Nephron progenitor cell (in vitro differentiated cells): ENCODE results near the gene RNF168.
"Not testable (repeated sequence)": the region's sequence is repeated elsewhere in the genome, so short reads cannot be mapped to it uniquely, and the experiment has no call there.

Experiments
- DNase-seq: peaks from one replicate; pipeline ENCODE4 v3.0.0; 2021
- H3K27ac Mint-ChIP-seq: 2 replicates; pipeline ENCODE4 v1.8.0; 2021; ENCODE audit warnings: mild to moderate bottlenecking, moderate library complexity, mixed read lengths
- H3K27me3 Mint-ChIP-seq: 2 replicates; pipeline ENCODE4 v1.8.0; 2021; ENCODE audit warnings: mild to moderate bottlenecking, low read depth, mixed read lengths; ENCODE audit not compliant: poor library complexity
- H3K36me3 Mint-ChIP-seq: 2 replicates; pipeline ENCODE4 v1.8.0; 2021; ENCODE audit warnings: low read depth, mixed read lengths
- H3K4me1 Mint-ChIP-seq: 2 replicates; pipeline ENCODE4 v1.8.0; 2021; ENCODE audit warnings: mixed read lengths
- H3K4me3 Mint-ChIP-seq: 2 replicates; pipeline ENCODE4 v1.8.0; 2021; ENCODE audit warnings: mild to moderate bottlenecking, moderate library complexity, mixed read lengths
- H3K9me3 Mint-ChIP-seq: 2 replicates; pipeline ENCODE4 v1.8.0; 2021; ENCODE audit warnings: mild to moderate bottlenecking, moderate library complexity, mixed read lengths
- CTCF ChIP-seq: fragments of 200-600 bp; sonication (generic); IDR thresholded peaks from 2 replicates; pipeline ENCODE4 v1.5.0; 2021; ENCODE audit warnings: antibody characterized with exemption

RNF168 gene

GRCh38 chr3:196517919-196518318 is 14.4 kb upstream of the RNF168 start:
- H3K4me3 Mint-ChIP-seq = no peak overlapping the region
- peaks cover 6% of the 10 kb centered on the region for H3K27me3 Mint-ChIP-seq
- H3K36me3 Mint-ChIP-seq = peaks cover 14% of the 10 kb centered on the region
- DNase-seq = no peak
- no peaks in the 10 kb centered on the region for H3K4me1 Mint-ChIP-seq
- peaks cover 80% of the 10 kb centered on the region for H3K9me3 Mint-ChIP-seq
- no peak overlapping the region for H3K27ac Mint-ChIP-seq
- TF ChIP-seq CTCF = no peak

GRCh38 chr3:196517162-196517800 is 13.7 kb upstream of the RNF168 start:
- DNase-seq = no peak
- H3K4me3 Mint-ChIP-seq = no peak overlapping the region
- no peaks in the 10 kb centered on the region for H3K4me1 Mint-ChIP-seq
- peaks cover 14% of the 10 kb centered on the region for H3K36me3 Mint-ChIP-seq
- no peak overlapping the region for H3K27ac Mint-ChIP-seq
- H3K9me3 Mint-ChIP-seq = peaks cover 75% of the 10 kb centered on the region
- peaks cover 6% of the 10 kb centered on the region for H3K27me3 Mint-ChIP-seq
- TF ChIP-seq CTCF = no peak

GRCh38 chr3:196514913-196515621 is 11.5 kb upstream of the RNF168 start, which contains the start of gene SMCO1:
TSS of gene SMCO1 (minus strand) at chr3:196515346. CDS start at chr3:196515209, 137 bp downstream.
- Mint-ChIP-seq H3K27ac (no peak within 1 kb of the TSS), H3K36me3 (peaks cover under 1% of the 10 kb centered on the region), H3K9me3 (peaks cover 55% of the 10 kb centered on the region), H3K27me3 (peaks cover 9% of the 10 kb centered on the region), H3K4me1 (no peaks in the 10 kb centered on the region), H3K4me3 (no peak within 1 kb of the TSS)
- DNase-seq = no peak
- TF ChIP-seq CTCF = no peak

GRCh38 chr3:196514350-196514716 is 10.8 kb upstream of the RNF168 start:
- Mint-ChIP-seq H3K36me3 (no peaks in the 10 kb centered on the region), H3K4me1 (no peaks in the 10 kb centered on the region), H3K9me3 (peaks cover 47% of the 10 kb centered on the region), H3K4me3 (no peak overlapping the region), H3K27me3 (peaks cover 9% of the 10 kb centered on the region), H3K27ac (no peak overlapping the region)
- no peak for DNase-seq
- TF ChIP-seq CTCF = no peak

GRCh38 chr3:196513697-196514349 is 10.3 kb upstream of the RNF168 start:
- no peak overlapping the region for H3K4me3 Mint-ChIP-seq
- H3K4me1 Mint-ChIP-seq = no peaks in the 10 kb centered on the region

GRCh38 chr3:196511646-196512425 is 8.3 kb upstream of the RNF168 start:
- H3K27me3 Mint-ChIP-seq, H3K27ac Mint-ChIP-seq, H3K36me3 Mint-ChIP-seq, H3K4me3 Mint-ChIP-seq, DNase-seq, H3K4me1 Mint-ChIP-seq: not testable (repeated sequence)
- H3K9me3 Mint-ChIP-seq = peaks cover 24% of the 10 kb centered on the region

More at GRCh38 chr3:196513697-196514349, 10.3 kb upstream of the RNF168 start:
- H3K27ac Mint-ChIP-seq = peak overlapping the region; percentile 4
- no peak for TF ChIP-seq CTCF
- no peak for DNase-seq
- H3K27me3 Mint-ChIP-seq = peaks cover 9% of the 10 kb centered on the region
- H3K36me3 Mint-ChIP-seq = no peaks in the 10 kb centered on the region
- H3K9me3 Mint-ChIP-seq = peaks cover 42% of the 10 kb centered on the region

- H3K27ac Mint-ChIP-seq, H3K36me3 Mint-ChIP-seq, H3K27me3 Mint-ChIP-seq, DNase-seq, H3K4me3 Mint-ChIP-seq, H3K4me1 Mint-ChIP-seq: not testable (repeated sequence)
- peaks cover 24% of the 10 kb centered on the region for H3K9me3 Mint-ChIP-seq
Measured at GRCh38 chr3:196511108-196511507, 7.5 kb upstream of the RNF168 start.
